HEK293 (cell line): Measurements from ENCODE around the gene WNT2.

Experiments used
- CTCF ChIA-PET: fragments of 350-600 bp; formaldehyde crosslinking; extraction: SDS; loops from one replicate; lab custom pipeline; 2021; ENCODE audit warnings: antibody characterized with exemption; lab: Yijun Ruan, JAX
- POLR2A ChIA-PET: fragments of 300-600 bp; formaldehyde crosslinking; extraction: SDS; loops from one replicate; lab custom pipeline; 2020; ENCODE audit warnings: antibody characterized with exemption, inconsistent platforms; lab: Yijun Ruan, JAX
- H3K27ac ChIP-seq: fragments of 200-500 bp; sonication (Bioruptor generic); 2 replicates; pipeline ENCODE4 v1.5.1; 2014; ENCODE audit warnings: low read depth, low read length, control low read depth, inconsistent platforms; ENCODE audit errors: extremely low read depth
- H3K36me3 ChIP-seq, 2 experiments: fragments of 200-500 bp in 1 of 2; sonication (Bioruptor generic) in 1 of 2; 1 replicate in 1 of 2; 2 replicates in 1 of 2; pipeline ENCODE4 v1.5.1; 2014 to 2017; ENCODE audit warnings: inconsistent platforms in 2 of 2, low read length in 2 of 2; ENCODE audit not compliant: control insufficient read depth in 2 of 2, insufficient read depth in 1 of 2
- H3K4me1 ChIP-seq: fragments of 200-500 bp; sonication (Bioruptor generic); 2 replicates; pipeline ENCODE4 v1.5.1; 2014; ENCODE audit warnings: mild to moderate bottlenecking, low read length, inconsistent platforms; ENCODE audit not compliant: control insufficient read depth, insufficient read depth
- H3K4me3 ChIP-seq: 2 replicates; pipeline ENCODE4 v1.5.1; 2011; ENCODE audit warnings: low read depth, mild to moderate bottlenecking, control low read depth, low read length, moderate library complexity
- H3K9me3 ChIP-seq: fragments of 200-500 bp; sonication (Bioruptor generic); 2 replicates; pipeline ENCODE4 v1.5.1; 2014; ENCODE audit warnings: low read depth, low read length, inconsistent platforms; ENCODE audit not compliant: control insufficient read depth, insufficient read depth
- KLF1 ChIP-seq: fragments of 450-650 bp; formaldehyde crosslinking; IDR thresholded peaks from 2 replicates; pipeline ENCODE4 v1.5.1; 2016; ENCODE audit warnings: missing biosample characterization, missing genetic modification characterization
- KLF9 ChIP-seq: fragments of 450-650 bp; formaldehyde crosslinking; IDR thresholded peaks from 2 replicates; pipeline ENCODE4 v1.5.1; 2016; ENCODE audit warnings: missing biosample characterization, missing genetic modification characterization, low read depth
- OSR2 ChIP-seq: fragments of 450-650 bp; formaldehyde crosslinking; IDR thresholded peaks from 2 replicates; pipeline ENCODE4 v1.5.1; 2016; ENCODE audit warnings: missing biosample characterization, missing genetic modification characterization
- OVOL3 ChIP-seq: fragments of 450-650 bp; formaldehyde crosslinking; IDR thresholded peaks from 2 replicates; pipeline ENCODE4 v1.5.1; 2016; ENCODE audit warnings: missing biosample characterization, missing genetic modification characterization
- PRDM1 ChIP-seq: fragments of 450-650 bp; formaldehyde crosslinking; IDR thresholded peaks from 2 replicates; pipeline ENCODE4; 2016; ENCODE audit warnings: missing biosample characterization, missing genetic modification characterization
- REPIN1 ChIP-seq: fragments of 450-650 bp; formaldehyde crosslinking; IDR thresholded peaks from 2 replicates; pipeline ENCODE4 v1.5.1; 2017; ENCODE audit warnings: missing biosample characterization, missing genetic modification characterization, low read depth
- YY1 ChIP-seq: fragments of 450-650 bp; formaldehyde crosslinking; IDR thresholded peaks from 2 replicates; pipeline ENCODE4 v1.5.1; 2018; ENCODE audit warnings: missing biosample characterization, missing genetic modification characterization
- ZBTB20 ChIP-seq: fragments of 450-650 bp; formaldehyde crosslinking; IDR thresholded peaks from 2 replicates; pipeline ENCODE4 v1.5.1; 2016; ENCODE audit warnings: missing biosample characterization, missing genetic modification characterization
- ZFP69B ChIP-seq: fragments of 450-650 bp; formaldehyde crosslinking; IDR thresholded peaks from 2 replicates; pipeline ENCODE4 v1.5.1; 2016; ENCODE audit warnings: missing biosample characterization, missing genetic modification characterization
- ZNF112 ChIP-seq: fragments of 450-650 bp; formaldehyde crosslinking; IDR thresholded peaks from 2 replicates; pipeline ENCODE4 v1.5.0; 2017; ENCODE audit warnings: missing biosample characterization, missing genetic modification characterization
- ZNF121 ChIP-seq: fragments of 450-650 bp; formaldehyde crosslinking; IDR thresholded peaks from 2 replicates; pipeline ENCODE4 v1.5.1; 2016; ENCODE audit warnings: missing biosample characterization, missing genetic modification characterization
- ZNF2 ChIP-seq: fragments of 450-650 bp; formaldehyde crosslinking; IDR thresholded peaks from 2 replicates; pipeline ENCODE4 v1.5.1; 2016; ENCODE audit warnings: missing biosample characterization, missing genetic modification characterization
- ZNF202 ChIP-seq: fragments of 450-650 bp; formaldehyde crosslinking; IDR thresholded peaks from 2 replicates; pipeline ENCODE4 v1.5.1; 2016; ENCODE audit warnings: missing biosample characterization, missing genetic modification characterization, borderline replicate concordance
- ZNF214 ChIP-seq: fragments of 450-650 bp; formaldehyde crosslinking; IDR thresholded peaks from 2 replicates; pipeline ENCODE4 v1.5.1; 2017; ENCODE audit warnings: missing biosample characterization, mild to moderate bottlenecking, missing genetic modification characterization, borderline replicate concordance
- ZNF223 ChIP-seq: fragments of 450-650 bp; formaldehyde crosslinking; IDR thresholded peaks from 2 replicates; pipeline ENCODE4 v1.5.1; 2016; ENCODE audit warnings: missing biosample characterization, missing genetic modification characterization
- ZNF292 ChIP-seq: fragments of 450-650 bp; formaldehyde crosslinking; IDR thresholded peaks from 2 replicates; pipeline ENCODE4 v1.5.1; 2016; ENCODE audit warnings: low read depth, missing biosample characterization, missing genetic modification characterization, borderline replicate concordance
- ZNF324 ChIP-seq: fragments of 450-650 bp; formaldehyde crosslinking; IDR thresholded peaks from 2 replicates; pipeline ENCODE4 v1.5.1; 2016; ENCODE audit warnings: missing biosample characterization, missing genetic modification characterization
- ZNF335 ChIP-seq: fragments of 450-650 bp; formaldehyde crosslinking; conservative IDR thresholded peaks from 2 replicates; pipeline ENCODE4 v1.5.1; 2016; ENCODE audit warnings: missing biosample characterization, missing genetic modification characterization
- ZNF350 ChIP-seq: fragments of 450-650 bp; formaldehyde crosslinking; IDR thresholded peaks from 2 replicates; pipeline ENCODE4 v1.5.0; 2017; ENCODE audit warnings: missing biosample characterization, mild to moderate bottlenecking, missing genetic modification characterization
- ZNF416 ChIP-seq: fragments of 450-650 bp; formaldehyde crosslinking; IDR thresholded peaks from 2 replicates; pipeline ENCODE4 v1.5.1; 2016; ENCODE audit warnings: missing biosample characterization, missing genetic modification characterization
- ZNF529 ChIP-seq: fragments of 450-650 bp; formaldehyde crosslinking; IDR thresholded peaks from 2 replicates; pipeline ENCODE4 v1.5.1; 2017; ENCODE audit warnings: missing genetic modification characterization, missing biosample characterization; ENCODE audit not compliant: insufficient replicate concordance
- ZNF544 ChIP-seq: fragments of 450-650 bp; formaldehyde crosslinking; IDR thresholded peaks from 2 replicates; pipeline ENCODE4 v1.5.0; 2017; ENCODE audit warnings: missing biosample characterization, missing genetic modification characterization
- ZNF548 ChIP-seq: fragments of 450-650 bp; formaldehyde crosslinking; IDR thresholded peaks from 2 replicates; pipeline ENCODE4 v1.5.1; 2016; ENCODE audit warnings: missing biosample characterization, missing genetic modification characterization
- ZNF549 ChIP-seq: fragments of 450-650 bp; IDR thresholded peaks from 2 replicates; pipeline ENCODE4 v1.5.1; 2018; ENCODE audit warnings: missing biosample characterization, missing genetic modification characterization, mild to moderate bottlenecking, inconsistent platforms, moderate library complexity
- ZNF624 ChIP-seq: fragments of 450-650 bp; formaldehyde crosslinking; IDR thresholded peaks from 2 replicates; pipeline ENCODE4 v1.5.1; 2017; ENCODE audit warnings: missing biosample characterization, missing genetic modification characterization
- ZNF629 ChIP-seq: fragments of 450-650 bp; formaldehyde crosslinking; IDR thresholded peaks from 2 replicates; pipeline ENCODE4 v1.5.1; 2017; ENCODE audit warnings: missing biosample characterization, missing genetic modification characterization
- ZNF654 ChIP-seq: fragments of 450-650 bp; formaldehyde crosslinking; IDR thresholded peaks from 2 replicates; pipeline ENCODE4 v1.5.1; 2016; ENCODE audit warnings: low read depth, missing biosample characterization, missing genetic modification characterization
- ZNF768 ChIP-seq: fragments of 450-650 bp; formaldehyde crosslinking; IDR thresholded peaks from 2 replicates; pipeline ENCODE4 v1.5.1; 2018; ENCODE audit warnings: missing biosample characterization, mild to moderate bottlenecking, missing genetic modification characterization
- ZNF791 ChIP-seq: fragments of 450-650 bp; formaldehyde crosslinking; IDR thresholded peaks from 2 replicates; pipeline ENCODE4 v1.5.1; 2016; ENCODE audit warnings: missing biosample characterization, missing genetic modification characterization
- ZNF830 ChIP-seq: fragments of 450-650 bp; IDR thresholded peaks from 2 replicates; pipeline ENCODE4 v1.5.0; 2018; ENCODE audit warnings: missing biosample characterization, missing genetic modification characterization, low read depth, mild to moderate bottlenecking, moderate library complexity
- ZSCAN16 ChIP-seq: fragments of 450-650 bp; formaldehyde crosslinking; IDR thresholded peaks from 2 replicates; pipeline ENCODE4 v1.5.1; 2016; ENCODE audit warnings: missing biosample characterization, missing genetic modification characterization
- ZXDB ChIP-seq: fragments of 450-650 bp; formaldehyde crosslinking; IDR thresholded peaks from 2 replicates; pipeline ENCODE4 v1.5.1; 2016; ENCODE audit warnings: missing biosample characterization, missing genetic modification characterization
- TF ChIP-seq, protein P1 (sequence below): fragments of 450-650 bp; formaldehyde crosslinking; IDR thresholded peaks from 2 replicates; pipeline ENCODE4 v1.5.1; 2016; ENCODE audit warnings: missing biosample characterization, missing genetic modification characterization
- TF ChIP-seq, protein P2 (sequence below): fragments of 450-650 bp; formaldehyde crosslinking; IDR thresholded peaks from 2 replicates; pipeline ENCODE4 v1.5.1; 2016; ENCODE audit warnings: missing biosample characterization, missing genetic modification characterization
- TF ChIP-seq, protein P3 (sequence below): fragments of 450-650 bp; formaldehyde crosslinking; IDR thresholded peaks from 2 replicates; pipeline ENCODE4 v1.5.1; 2016; ENCODE audit warnings: missing biosample characterization, missing genetic modification characterization

WNT2 gene

DNA sequence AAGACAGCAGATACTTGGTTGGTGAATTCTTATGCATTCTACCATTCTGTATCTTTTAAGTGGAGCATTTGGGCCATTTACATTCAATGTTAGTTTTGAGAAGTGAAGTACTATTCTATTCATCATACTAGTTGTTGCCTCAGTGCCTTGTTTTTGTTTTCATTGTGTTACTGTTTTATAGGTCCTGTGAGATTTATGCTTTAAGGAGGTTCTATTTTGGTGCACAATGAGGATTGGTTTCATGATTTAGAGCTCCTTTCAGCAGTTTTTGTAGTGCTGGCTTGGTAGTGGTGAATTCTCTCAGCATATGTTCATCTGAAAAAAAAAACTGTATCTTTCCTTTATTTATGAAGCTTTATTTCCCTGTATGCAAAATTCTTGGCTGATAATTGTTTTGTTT is 23.3 kb upstream of the WNT2 start:
- CTCF ChIA-PET = interaction anchor here (0.6 kb wide), 1 partner anchor 369 kb away, joined by 3 read pairs; no protein-coding TSS in a partner anchor
- Histone ChIP-seq H3K27ac (no peak overlapping the region), H3K4me1 (no peaks in the 10 kb centered on the region), H3K9me3 (no peaks in the 10 kb centered on the region), H3K36me3 (no peaks in the 10 kb centered on the region), H3K4me3 (no peak overlapping the region)
- POLR2A ChIA-PET = no interaction called here
- TF ChIP-seq ZNF121 (tag by site-specific recombination) (no peak), ZNF549 (tag by site-specific recombination) (no peak), ZNF791 (tag by site-specific recombination) (no peak), ZFP69B (tag by site-specific recombination) (no peak), ZNF830 (tag by site-specific recombination) (no peak), ZNF768 (tag by site-specific recombination) (no peak), ZNF214 (no peak), ZXDB (tag by site-specific recombination) (no peak), OSR2 (tag by site-specific recombination) (no peak), ZNF112 (tag by site-specific recombination) (no peak)
- TF ChIP-seq, protein P1, sequence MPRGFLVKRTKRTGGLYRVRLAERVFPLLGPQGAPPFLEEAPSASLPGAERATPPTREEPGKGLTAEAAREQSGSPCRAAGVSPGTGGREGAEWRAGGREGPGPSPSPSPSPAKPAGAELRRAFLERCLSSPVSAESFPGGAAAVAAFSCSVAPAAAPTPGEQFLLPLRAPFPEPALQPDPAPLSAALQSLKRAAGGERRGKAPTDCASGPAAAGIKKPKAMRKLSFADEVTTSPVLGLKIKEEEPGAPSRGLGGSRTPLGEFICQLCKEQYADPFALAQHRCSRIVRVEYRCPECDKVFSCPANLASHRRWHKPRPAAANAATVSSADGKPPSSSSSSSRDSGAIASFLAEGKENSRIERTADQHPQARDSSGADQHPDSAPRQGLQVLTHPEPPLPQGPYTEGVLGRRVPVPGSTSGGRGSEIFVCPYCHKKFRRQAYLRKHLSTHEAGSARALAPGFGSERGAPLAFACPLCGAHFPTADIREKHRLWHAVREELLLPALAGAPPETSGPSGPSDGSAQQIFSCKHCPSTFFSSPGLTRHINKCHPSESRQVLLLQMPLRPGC = no peak
- TF ChIP-seq, protein P2, sequence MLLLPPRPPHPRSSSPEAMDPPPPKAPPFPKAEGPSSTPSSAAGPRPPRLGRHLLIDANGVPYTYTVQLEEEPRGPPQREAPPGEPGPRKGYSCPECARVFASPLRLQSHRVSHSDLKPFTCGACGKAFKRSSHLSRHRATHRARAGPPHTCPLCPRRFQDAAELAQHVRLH = no peak

DNA sequence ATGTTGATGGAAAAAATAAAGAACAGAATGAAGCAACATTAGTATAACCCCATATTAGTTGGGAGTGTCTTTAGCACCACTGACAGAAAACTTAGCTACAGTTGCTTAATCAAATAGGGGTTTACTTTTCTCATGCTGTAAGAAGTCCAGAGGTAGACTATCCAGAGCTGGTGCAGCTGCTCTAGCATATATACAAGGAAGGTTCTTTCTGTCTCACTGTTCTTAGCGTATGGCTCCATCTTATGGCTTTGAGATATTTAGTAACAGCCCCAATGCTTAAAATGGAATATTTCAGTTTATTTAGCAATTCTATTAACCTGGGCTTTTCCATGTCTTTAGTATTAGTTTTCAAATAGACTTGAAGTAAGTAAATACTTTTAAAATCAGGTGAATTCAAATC is 15.2 kb upstream of the WNT2 start:
- CTCF ChIA-PET = interaction anchor here (0.6 kb wide), 1 partner anchor 380 kb away, joined by 3 read pairs; no protein-coding TSS in a partner anchor
- no peak for TF ChIP-seq ZNF416 (tag by site-specific recombination)
- TF ChIP-seq ZNF624 = no peak
- no peak for TF ChIP-seq ZNF223
- TF ChIP-seq KLF1 = no peak
- no peak for TF ChIP-seq ZNF544 (tag by site-specific recombination)
- TF ChIP-seq OVOL3 = no peak
- TF ChIP-seq ZNF654 = peak; percentile 17; the same call in 1 of the 2 replicates
- TF ChIP-seq, protein P3, sequence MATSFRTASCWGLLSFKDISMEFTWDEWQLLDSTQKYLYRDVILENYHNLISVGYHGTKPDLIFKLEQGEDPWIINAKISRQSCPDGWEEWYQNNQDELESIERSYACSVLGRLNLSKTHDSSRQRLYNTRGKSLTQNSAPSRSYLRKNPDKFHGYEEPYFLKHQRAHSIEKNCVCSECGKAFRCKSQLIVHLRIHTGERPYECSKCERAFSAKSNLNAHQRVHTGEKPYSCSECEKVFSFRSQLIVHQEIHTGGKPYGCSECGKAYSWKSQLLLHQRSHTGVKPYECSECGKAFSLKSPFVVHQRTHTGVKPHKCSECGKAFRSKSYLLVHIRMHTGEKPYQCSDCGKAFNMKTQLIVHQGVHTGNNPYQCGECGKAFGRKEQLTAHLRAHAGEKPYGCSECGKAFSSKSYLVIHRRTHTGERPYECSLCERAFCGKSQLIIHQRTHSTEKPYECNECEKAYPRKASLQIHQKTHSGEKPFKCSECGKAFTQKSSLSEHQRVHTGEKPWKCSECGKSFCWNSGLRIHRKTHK (tag by site-specific recombination) = no peak
- no peaks in the 10 kb centered on the region for H3K4me1 ChIP-seq
- H3K9me3 ChIP-seq = no peaks in the 10 kb centered on the region
- no peak overlapping the region for H3K27ac ChIP-seq
- POLR2A ChIA-PET = no interaction called here
- no peak overlapping the region for H3K4me3 ChIP-seq
- H3K36me3 ChIP-seq = no peaks in the 10 kb centered on the region

DNA sequence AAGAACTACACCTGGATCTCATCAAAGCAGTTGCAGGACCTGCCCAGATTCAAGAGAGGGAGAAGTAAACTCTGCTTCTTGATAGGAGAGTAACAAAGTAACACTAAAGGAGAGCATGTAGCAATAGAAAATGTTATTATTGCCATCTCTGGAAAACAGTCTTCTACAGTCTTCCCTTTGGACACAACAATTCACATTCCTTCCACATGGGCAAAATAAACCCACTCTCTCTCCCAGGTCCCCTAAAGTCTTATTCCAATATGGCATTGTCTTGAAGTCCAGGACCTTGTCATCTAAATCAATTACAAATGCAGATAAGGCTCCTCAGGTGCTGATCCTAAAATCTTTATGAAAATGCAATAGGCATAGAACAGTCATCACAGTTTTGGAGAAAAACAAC is 10.3 kb upstream of the WNT2 start:
- CTCF ChIA-PET = interaction anchor here (0.6 to 1.1 kb wide), 2 partner anchors 10 to 342 kb away, joined by 3 to 4 read pairs; no protein-coding TSS in a partner anchor
- POLR2A ChIA-PET = no interaction called here
- no peak overlapping the region for H3K27ac ChIP-seq
- TF ChIP-seq ZNF2 = no peak
- TF ChIP-seq YY1 = no peak
- TF ChIP-seq ZBTB20 = no peak
- TF ChIP-seq ZNF324 (tag by site-specific recombination) = no peak
- TF ChIP-seq ZNF529 (tag by site-specific recombination) = no peak
- TF ChIP-seq ZSCAN16 (tag by site-specific recombination) = no peak
- TF ChIP-seq PRDM1 = no peak
- TF ChIP-seq KLF9 (tag by site-specific recombination) = no peak
- TF ChIP-seq ZNF548 (tag by site-specific recombination) = no peak
- TF ChIP-seq ZNF335 (tag by site-specific recombination) = no peak
- TF ChIP-seq ZNF350 (tag by site-specific recombination) = no peak
- TF ChIP-seq ZNF629 = no peak
- no peak for TF ChIP-seq REPIN1
- TF ChIP-seq ZNF292 (tag by site-specific recombination) = no peak
- TF ChIP-seq ZNF202 = no peak

More for the DNA sequence above, 10.3 kb upstream of the WNT2 start:
- Histone ChIP-seq H3K4me3 (no peak overlapping the region), H3K9me3 (no peaks in the 10 kb centered on the region), H3K4me1 (no peaks in the 10 kb centered on the region), H3K36me3 (no peaks in the 10 kb centered on the region)
